ENCODE measurements around the gene SEL1L3.

- TF ChIP-seq EZH2phosphoT487 (IDR thresholded peaks at IDR 0.05; ENCODE audit: low read depth) = no peak
- TF ChIP-seq CTCF (IDR thresholded peaks at IDR 0.05; ENCODE audit: low read depth, low read length) = no peak
Observed at GRCh38 chr4:25697516-25697915, 165.3 kb downstream of the SEL1L3 start.
